T-helper 2 cell treated with Interferon-gamma antibody and Interleukin-4, amounts not matched to agents 100 ng/mL and 5 ng/mL, for 36 hours (primary cell): Measurements from ENCODE around the gene TMX2. TPM values are rescaled to one million over a fixed set of nuclear protein-coding genes. Genes with fewer than 3 reads are reported as not detected.
"Not testable (repeated sequence)": the region's sequence is repeated elsewhere in the genome, so short reads cannot be mapped to it uniquely, and the experiment has no call there.

Source experiments
- intact Hi-C: fragments of 100-400 bp; cut with micrococcal nuclease; formaldehyde crosslinking; loops from one replicate; pipeline ENCODE4 v1.15.1; 2023
- total RNA-seq: library from RNA; stranded (reverse); gene quantifications from 2 replicates; pipeline ENCODE4 v1.2.3, GENCODE V29; 2022

TMX2 gene, protein sequence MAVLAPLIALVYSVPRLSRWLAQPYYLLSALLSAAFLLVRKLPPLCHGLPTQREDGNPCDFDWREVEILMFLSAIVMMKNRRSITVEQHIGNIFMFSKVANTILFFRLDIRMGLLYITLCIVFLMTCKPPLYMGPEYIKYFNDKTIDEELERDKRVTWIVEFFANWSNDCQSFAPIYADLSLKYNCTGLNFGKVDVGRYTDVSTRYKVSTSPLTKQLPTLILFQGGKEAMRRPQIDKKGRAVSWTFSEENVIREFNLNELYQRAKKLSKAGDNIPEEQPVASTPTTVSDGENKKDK
- total RNA-seq: 73.2 and 73.6 TPM in 2 replicates

DNA sequence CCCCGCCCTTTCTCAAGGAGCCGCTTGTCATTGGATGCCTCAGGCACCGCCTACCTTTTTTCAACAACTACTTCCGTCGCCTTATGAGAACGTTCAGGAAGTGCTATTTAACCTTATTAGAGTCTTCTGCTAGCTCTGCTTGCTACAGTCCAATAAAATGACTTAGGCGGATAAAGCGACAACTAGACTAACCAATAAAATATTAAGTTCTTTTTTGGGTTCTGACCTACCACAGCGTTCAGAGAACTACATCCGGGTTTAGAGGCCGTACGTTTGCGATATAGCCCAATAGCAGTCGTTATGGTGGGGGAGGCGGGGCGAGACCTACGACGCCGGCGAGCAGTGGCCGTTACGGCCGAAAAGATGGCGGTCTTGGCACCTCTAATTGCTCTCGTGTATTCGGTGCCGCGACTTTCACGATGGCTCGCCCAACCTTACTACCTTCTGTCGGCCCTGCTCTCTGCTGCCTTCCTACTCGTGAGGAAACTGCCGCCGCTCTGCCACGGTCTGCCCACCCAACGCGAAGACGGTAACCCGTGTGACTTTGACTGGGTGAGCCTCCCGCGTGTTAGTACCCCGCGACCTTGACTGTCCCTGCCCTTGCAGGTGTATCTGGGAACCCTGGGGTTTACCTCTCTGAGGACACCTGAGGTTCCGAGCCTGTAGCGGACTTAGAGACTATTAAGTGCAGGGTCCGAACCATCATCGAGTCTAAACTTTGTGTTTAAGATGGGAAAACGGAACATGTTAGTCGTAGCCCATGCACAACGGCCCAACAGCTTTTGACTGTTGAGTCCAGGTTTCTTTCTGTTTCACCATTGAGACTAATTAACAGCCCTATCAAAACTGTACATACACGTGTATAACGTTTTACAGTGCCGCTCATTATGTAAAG lies at the start of gene TMX2:
TMX2 (plus strand) TSS at position 338 of the 895 bp plus-strand sequence; CDS start at position 364, 26 bp downstream.
- intact Hi-C loops: loop anchor here (1.0 to 2.0 kb wide), 10 partner anchors 29 to 866 kb away; partner anchors contain the start of genes CLP1, SELENOH, SSRP1 and TIMM10

DNA sequence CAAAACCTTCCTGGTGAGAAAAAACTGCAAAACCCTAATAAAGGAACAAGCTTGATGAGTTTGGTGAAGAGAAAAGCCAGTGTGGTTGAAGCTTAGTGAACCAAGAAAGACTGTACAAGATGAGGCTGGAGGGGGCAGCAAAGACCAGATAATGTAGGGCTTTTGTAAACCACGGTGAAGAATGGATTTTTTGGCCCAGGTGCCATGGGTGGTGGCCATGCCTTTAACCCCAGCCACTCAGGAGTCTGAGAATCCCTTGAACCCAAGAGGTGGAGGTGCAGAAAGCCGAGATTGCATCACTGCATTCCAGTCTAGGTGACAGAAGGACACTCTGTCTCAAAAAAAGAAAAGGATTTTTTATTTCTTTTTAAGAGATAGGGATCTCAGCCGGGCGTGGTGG lies 49.5 kb upstream of the TMX2 start:
- intact Hi-C loops: loop anchor here (10.0 kb wide), 1 partner anchor 862 kb away; no protein-coding TSS in a partner anchor

DNA sequence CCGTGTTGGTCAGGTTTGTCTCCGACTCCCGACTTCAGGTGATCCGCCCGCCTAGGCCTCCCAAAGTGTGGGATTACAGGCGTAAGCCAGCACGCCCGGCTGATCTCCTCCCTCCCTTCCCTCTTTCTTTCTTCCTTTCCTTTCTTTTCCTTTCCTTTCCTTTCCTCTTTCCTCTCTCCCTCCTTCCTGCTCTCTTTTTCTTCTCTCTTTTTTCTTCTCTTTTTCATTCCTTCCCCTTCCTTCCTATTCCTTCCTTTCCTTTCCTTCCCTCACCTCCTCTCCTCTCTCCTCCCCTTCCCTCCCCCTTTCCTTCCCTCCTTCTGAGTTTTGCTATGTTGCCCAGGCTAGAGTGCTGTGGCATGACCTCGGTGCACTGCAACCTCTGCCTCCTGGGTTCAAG lies 48.4 kb upstream of the TMX2 start:
- intact Hi-C loops: loop anchor here (10.0 kb wide), 1 partner anchor 861 kb away; no protein-coding TSS in a partner anchor

DNA sequence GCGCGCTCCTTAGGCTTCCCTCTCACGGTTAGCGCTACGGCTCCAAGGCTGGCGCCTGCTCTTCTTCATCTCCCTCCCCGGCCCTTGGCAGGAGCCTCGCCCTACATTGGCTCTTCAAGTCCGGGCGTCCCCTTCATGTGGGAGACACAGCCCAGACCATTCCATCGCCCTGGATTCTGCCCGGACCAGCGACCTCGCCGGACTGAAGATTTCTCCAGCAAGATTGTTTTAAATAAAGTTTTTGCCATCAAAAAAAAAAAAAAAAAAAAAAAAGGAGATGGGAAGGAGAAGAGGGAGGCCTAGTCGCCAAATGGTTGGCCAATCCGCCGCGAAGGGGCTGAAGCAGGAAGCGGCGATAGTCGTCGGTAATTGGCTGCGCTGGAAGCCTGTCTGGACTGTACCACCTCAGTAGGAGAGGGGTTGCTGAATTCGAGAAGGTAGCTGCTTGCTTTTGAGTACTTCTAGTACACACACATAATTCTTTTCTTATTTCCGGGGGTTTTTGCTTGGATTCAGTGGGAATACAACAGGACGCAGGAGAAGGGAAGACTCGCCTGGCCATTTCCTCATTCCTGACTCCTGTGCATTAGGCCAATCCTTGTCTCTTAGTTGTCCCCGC lies 45.2 kb upstream of the TMX2 start:
- intact Hi-C loops: loop anchor here (1.0 to 10.0 kb wide), 12 partner anchors 10 to 1475 kb away; partner anchors contain the start of genes CLP1, FAM111A, MED19 and SELENOH

DNA sequence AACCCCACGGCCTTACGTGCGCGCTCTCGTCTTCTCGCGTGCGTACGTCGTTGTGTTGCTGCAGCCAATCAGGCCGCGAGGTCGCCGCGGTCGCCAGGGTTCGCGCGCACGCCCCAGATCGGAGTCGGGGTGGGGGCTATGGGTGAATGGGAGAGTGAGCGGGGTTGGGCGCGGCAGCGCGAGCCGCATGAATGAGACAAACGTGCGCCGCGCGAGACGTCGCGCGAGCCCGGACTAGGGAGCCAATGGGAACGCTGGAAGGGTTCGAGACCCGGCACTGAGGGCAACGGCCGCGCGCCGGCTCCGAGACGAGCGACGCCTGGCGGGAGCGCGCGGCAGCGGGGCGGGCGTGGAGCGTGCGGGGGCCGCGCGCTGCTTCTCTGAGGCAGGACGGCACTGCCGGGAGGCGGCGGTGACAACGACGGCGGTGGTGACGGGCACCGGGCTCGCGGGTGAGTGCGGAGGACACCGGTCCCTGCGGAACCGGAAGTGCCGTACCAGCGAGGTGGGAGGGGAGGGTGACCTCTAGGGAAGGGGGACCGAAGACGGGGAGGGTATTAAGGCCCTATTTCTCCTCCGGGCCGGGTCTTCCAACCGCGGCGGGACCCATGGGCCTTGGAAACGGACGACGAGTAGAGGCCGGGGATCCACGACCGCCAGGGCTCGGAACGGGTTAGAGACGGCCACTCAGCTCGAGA lies 44.5 kb upstream of the TMX2 start, which contains the start of gene ZDHHC5:
ZDHHC5 (plus strand) TSS at position 379 of the 698 bp plus-strand sequence. CDS start 4,977 bp downstream, outside the sequence.
- intact Hi-C loops: loop anchor here (1.0 to 10.0 kb wide), 12 partner anchors 11 to 1474 kb away; partner anchors contain the start of genes CLP1, FAM111A, MED19 and SELENOH

DNA sequence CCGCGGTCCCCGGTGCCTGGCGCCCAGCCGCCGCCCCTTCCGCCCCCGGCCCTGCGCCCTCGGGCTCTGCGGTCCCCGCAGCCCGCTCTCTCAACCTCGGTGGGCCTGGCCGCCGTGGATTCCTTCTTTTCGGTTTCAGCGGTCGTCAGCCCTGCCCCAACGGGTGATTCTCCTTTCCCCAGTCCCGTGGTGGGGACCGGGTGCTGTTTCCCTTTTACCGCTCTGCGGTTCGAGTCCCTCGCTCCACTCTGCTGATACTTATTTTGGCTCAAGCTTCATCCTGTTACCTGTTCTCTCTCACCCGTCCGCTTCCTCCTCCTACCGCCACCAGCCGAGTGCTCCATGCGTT lies 44.0 kb upstream of the TMX2 start:
- intact Hi-C loops: loop anchor here (5.0 to 10.0 kb wide), 2 partner anchors 856 to 1474 kb away; partner anchors contain the start of gene FAM111A

DNA sequence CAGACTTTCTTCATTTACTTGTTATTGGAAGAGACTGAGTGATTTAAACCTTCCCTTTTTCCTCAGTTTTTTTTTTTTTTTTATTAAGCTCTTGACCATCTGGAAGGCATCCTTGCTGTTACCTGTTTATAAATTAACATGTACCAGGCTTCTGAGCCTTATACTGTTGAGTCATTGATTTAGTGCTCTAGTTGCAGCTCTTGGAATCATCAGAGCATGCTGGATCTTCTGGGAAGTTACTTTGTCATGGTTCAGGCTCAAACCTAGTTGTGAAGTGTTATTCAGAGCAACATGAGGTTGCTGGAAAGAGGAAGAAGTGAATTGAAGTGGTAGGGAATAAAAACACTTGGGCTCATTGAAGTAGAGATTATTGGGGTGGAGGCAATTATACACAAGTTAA lies 38.1 kb upstream of the TMX2 start:
- intact Hi-C loops: no loop called here

DNA sequence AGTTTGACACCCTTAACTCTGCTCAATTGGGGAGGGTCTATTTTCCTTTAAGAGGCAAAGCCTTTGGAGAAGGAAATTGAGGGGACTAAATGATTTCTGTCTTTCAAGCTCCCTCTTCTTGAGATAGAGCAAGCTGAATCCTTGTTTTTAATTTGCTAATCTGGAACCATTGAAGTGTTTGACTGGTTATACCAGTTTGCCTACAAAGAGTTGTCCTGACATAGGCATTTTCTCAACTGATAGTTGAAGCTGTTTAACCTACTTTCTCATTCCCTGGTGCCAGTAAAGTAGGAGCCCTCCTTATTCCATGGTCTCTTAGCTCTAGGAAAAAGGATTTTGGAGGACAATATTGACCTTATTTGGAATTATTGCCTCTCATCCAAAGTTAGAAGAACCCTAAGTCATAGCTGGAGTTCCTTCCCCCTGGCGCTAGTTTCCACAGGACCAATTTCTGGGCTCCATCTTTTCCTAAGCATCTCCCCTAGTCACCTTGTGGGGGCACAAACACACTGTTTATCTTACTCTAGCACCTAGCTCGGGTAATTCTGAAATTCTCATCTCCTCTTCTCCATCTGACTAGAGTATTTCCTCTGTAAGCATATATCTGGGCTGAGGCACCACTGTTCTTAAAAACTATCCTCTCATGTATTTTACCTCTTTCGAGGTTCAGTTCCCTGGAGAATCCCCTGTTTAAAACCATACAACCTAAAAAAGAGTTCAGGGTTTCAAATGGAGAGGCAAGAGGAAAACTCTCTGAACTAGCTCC lies 37.0 kb upstream of the TMX2 start:
- intact Hi-C loops: no loop called here

DNA sequence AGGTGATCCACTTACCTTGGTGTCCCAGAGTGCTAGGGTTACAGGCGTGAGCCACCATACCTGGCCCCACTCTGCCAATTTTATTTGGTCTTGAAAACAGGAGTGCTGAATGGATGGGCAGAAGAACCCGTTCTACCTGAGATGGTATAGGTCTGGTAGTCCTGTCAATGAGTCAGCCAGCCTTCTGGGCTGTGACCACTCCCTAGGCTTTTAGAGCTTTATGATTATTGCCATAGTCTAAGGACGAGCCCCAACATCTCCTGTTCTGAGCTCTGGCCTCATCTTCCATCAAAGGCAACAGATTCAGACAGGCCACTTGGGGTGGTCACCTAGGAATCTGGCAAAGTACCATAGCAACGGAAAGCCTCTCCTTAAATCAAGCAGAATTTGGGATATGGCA lies 33.0 kb upstream of the TMX2 start:
- intact Hi-C loops: no loop called here

DNA sequence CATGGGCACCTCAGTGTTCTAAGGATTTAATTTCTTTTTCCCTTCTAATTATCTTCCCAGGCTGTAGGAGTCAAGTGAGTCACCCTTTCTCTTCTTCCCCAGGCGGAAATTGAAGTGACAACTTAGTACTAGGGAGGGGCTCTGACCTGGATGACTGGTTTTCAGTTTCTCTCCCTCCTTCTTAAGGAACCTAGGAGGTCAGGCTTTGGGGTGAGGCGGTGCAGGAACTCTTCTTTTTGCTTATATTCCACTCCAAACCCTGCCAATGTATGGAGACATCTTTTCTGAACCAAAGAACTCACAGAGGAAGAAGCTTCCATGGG lies 31.9 kb upstream of the TMX2 start:
- intact Hi-C loops: no loop called here

DNA sequence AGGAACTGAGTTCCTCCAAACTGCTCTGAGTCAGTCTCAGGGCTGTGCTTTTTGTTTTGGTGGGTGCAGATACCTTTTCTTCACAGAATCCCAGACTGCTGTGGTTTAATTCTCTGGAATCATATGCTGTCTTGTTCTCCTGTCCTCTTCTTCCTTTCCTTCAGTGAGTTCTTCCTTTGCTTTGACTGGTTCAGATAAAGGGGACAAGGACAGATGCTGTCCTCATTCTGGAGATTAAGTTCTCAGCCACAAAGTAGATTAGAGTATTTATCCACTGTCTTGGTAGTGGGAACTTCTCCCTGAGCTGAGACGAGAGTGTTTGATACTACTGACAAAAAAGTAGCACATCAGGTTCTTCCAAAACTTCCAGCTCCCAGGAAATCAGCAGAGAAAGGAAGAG lies 31.2 kb upstream of the TMX2 start:
- intact Hi-C loops: no loop called here

DNA sequence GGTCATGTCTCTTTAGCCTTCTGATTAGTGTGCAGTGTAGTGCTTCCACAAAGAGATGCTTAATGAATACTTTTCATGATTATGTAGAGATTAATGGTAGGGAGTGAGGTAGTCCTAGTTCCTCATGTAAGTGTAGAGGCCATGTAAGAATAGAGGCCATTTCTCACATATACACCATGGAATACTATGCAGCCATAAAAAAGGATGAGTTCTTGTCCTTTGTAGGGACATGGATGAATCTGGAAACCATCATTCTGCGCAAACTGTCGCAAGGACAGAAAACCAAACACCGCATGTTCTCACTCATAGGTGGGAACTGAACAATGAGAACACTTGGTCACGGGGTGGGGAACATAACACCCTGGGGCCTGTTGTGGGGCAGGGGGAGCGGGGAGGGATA lies 21.9 kb upstream of the TMX2 start:
- intact Hi-C loops: not testable (repeated sequence)

DNA sequence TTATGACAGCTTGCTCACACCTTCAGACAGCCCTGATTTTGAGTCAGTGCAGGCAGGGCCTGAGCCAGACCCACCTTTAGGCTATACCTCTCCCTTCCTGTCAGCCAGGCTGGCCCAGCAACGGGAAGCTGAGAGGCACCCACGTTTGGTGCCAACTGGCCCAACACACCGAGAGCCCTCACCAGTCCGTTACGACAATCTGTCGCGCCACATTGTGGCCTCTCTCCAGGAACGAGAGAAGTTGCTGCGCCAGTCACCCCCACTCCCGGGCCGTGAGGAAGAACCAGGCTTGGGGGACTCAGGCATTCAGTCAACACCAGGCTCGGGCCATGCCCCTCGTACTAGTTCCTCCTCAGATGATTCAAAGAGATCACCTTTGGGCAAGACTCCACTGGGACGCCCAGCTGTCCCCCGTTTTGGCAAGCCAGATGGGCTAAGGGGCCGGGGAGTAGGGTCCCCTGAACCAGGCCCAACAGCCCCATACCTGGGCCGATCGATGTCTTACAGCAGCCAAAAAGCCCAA lies 13.5 kb upstream of the TMX2 start:
- intact Hi-C loops: no loop called here

DNA sequence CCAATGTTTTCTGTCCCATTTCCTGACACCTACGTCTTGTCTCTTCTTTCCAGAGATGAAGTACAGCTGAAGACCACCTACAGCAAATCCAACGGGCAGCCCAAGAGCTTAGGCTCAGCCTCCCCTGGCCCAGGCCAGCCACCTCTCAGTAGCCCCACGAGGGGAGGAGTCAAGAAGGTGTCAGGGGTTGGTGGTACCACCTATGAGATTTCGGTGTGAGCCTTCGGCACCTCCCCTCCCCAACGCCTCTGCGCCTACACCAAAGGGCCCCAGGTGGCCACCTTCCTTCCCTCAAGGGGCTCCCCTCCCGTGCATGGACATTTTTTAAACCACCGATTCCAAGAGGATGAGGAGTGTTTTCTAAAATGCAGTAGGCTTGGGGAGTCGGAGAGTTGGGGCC lies 12.6 kb upstream of the TMX2 start:
- intact Hi-C loops: no loop called here

DNA sequence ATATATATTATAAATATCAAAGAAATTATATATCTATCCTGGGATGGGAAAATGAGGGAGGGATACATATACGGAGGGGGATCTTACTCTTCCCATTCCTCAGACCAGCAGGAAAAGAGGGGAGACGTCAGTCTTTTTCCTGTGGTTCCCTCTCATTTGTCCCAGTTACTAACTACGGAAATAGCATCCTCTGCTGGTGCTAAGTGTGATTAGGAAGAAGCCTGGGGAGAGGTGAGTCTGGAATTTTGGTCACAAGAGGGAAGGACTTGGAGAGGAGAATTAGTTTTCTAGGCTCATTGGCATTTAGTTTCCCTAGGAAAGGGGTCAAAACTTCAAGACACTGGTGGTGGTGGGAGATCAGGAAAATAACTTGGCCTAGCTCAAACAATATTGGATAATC lies 12.0 kb upstream of the TMX2 start:
- intact Hi-C loops: no loop called here

DNA sequence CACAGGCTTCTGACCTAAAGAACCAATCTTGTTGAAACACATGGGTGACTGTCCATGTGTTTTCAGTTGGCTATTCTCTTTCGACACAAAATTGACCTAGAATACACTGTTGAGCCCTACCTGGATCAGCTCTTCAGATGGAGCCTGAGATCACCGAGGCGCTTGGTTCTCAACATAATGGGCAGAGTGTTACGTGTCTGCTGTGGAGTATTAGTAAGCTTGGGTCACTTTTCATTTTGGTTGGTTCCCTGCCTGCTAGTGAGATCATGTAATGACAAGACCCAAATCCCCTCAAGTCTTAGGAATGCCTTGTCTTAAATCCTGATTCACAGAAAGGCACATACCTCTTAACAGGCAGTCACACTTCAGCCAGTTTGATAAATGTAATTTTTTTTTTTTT lies 9.1 kb upstream of the TMX2 start:
- intact Hi-C loops: no loop called here

DNA sequence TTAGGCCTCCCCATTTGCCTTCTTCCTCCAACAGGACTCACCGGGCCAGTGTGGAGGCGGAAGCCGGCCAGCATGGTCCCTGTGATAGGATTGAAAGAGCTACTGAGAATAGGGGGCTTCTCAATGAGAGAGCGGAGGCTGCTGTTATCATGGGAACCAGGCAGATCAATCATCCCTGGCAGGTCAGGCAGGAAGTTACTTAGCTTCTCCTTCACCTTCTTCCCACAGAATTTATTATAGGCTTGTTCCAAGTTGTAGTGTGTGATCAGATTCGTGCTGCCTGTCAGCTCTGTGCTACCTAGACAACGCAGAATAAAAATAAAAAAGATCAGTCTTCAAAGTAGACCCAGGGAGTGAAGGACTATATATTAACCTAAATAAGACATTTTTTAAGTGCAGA lies 7.5 kb upstream of the TMX2 start:
- intact Hi-C loops: no loop called here

DNA sequence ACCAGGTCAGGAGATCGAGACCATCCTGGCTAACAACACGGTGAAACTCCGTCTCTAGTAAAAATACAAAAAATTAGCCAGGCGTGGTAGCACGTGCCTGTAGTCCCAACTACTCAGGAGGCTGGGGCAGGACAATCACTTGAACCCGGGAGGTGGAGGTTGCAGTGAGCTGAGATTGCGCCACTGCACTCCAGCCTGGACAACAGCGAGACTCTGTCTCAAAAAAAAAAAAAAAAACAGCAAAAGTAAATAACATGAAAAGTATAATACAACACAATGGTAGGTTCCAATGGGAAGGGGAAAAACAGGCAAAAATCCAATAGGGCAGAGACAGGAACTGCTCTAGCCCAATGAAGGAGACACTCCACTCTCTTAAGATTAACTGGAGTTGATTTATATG lies 7.0 kb upstream of the TMX2 start:
- intact Hi-C loops: not testable (repeated sequence)

DNA sequence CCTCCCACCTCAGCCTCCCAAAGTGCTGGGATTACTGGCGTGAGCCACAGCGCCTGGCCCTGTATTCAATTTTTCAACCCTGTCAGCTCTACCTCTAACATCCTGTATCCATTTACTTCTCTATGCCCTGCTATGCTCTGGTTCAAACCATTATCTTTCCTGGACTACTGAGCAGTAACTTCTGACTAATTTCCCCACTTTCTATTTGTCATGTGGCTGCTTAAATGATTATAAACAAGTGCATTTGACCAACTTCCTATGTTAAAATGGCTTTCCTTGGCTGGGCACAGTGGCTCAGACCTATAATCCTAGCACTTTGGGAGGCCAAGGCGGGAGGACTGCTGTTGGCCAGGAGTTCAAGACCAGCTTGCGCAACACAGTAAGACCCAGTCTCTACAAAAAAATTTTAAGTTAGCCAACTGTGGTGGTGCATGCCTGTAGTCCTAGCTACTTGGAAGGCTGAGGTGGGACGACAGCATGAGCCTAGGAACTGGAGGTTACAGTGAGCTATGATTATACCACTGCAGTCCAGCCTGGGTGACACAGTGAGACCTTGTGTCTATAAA lies 2.5 kb upstream of the TMX2 start:
- intact Hi-C loops: no loop called here
